GM12878 (cell line): ENCODE results near the gene PAX4. TPM values are rescaled to one million over a fixed set of nuclear protein-coding genes. Genes with fewer than 3 reads are reported as not detected.

Experiments
- CHD4 ChIP-seq: fragments of 200-600 bp; sonication (generic); IDR thresholded peaks from 2 replicates; pipeline ENCODE4 v1.6.1; 2016; ENCODE audit warnings: mild to moderate bottlenecking
- PAX5 ChIP-seq: IDR thresholded peaks from 2 replicates; pipeline ENCODE4 v1.6.1; 2011; ENCODE audit warnings: low read depth, low read length, borderline replicate concordance
- PML ChIP-seq: IDR thresholded peaks from 2 replicates; pipeline ENCODE4 v1.6.1; 2012; ENCODE audit warnings: low read length, inconsistent platforms
- polyA plus RNA-seq, 11 experiments: library from polyadenylated mRNA; depleted of rRNA in 4 of 11; unstranded in 6 of 11; stranded (reverse) in 5 of 11; fragments of >200 nt; fragmentation: Nextera tagmentation in 4 of 11; fragmentation: Illumina TruSeq in 1 of 11; extraction: Ambion mirVana in 4 of 11; extraction: Trizol in 1 of 11; gene quantifications; 1 replicate in 1 of 11; 2 replicates in 10 of 11; pipeline versions ENCODE4 v1.2.1 to v1.2.3, GENCODE V29; 2011 to 2016; ENCODE audit warnings: inconsistent platforms in 2 of 11, missing spikeins in 2 of 11, low read depth in 1 of 11
- total RNA-seq, 4 experiments: library from RNA; depleted of rRNA in 3 of 4; stranded (reverse); fragments of >200 nt in 3 of 4; fragmentation: Illumina TruSeq in 1 of 4; extraction: Trizol in 1 of 4; gene quantifications; 2 replicates each; pipeline versions ENCODE4 v1.2.1 to v1.2.3, GENCODE V29; 2013 to 2021
- TF ChIP-seq, protein P1 (sequence below): fragments of 450-650 bp; formaldehyde crosslinking; IDR thresholded peaks from 2 replicates; pipeline ENCODE4 v1.5.0; 2022; ENCODE audit warnings: mild to moderate bottlenecking, missing genetic modification characterization
- TF ChIP-seq, protein P2 (sequence below), 3 experiments: IDR thresholded peaks in 2 of 3; conservative IDR thresholded peaks in 1 of 3; 2 replicates each; pipeline ENCODE4 v1.5.1; 2011; ENCODE audit warnings: low read depth in 3 of 3, low read length in 3 of 3, mild to moderate bottlenecking in 3 of 3, control low read depth in 2 of 3, moderate library complexity in 2 of 3, inconsistent platforms in 1 of 3, mixed read lengths in 1 of 3; ENCODE audit not compliant: control insufficient read depth in 2 of 3, insufficient read depth in 1 of 3; ENCODE audit errors: extremely low read depth in 1 of 3
- TF ChIP-seq, protein P3 (sequence below): fragments of 150-350 bp; IDR thresholded peaks from 2 replicates; pipeline ENCODE4 v1.6.1; 2016; ENCODE audit warnings: low read depth, low read length
- TF ChIP-seq, protein P4 (sequence below): fragments of 450-650 bp; formaldehyde crosslinking; IDR thresholded peaks from 2 replicates; pipeline ENCODE4 v1.4.0; 2020; ENCODE audit warnings: mild to moderate bottlenecking, moderate library complexity

Gene PAX4
- total and polyA plus RNA-seq, 10 of the 15 experiments (the other 5 are each of a cell fraction or from before 2014, with no cell fraction given): 0.27 TPM; not detected in 9

DNA sequence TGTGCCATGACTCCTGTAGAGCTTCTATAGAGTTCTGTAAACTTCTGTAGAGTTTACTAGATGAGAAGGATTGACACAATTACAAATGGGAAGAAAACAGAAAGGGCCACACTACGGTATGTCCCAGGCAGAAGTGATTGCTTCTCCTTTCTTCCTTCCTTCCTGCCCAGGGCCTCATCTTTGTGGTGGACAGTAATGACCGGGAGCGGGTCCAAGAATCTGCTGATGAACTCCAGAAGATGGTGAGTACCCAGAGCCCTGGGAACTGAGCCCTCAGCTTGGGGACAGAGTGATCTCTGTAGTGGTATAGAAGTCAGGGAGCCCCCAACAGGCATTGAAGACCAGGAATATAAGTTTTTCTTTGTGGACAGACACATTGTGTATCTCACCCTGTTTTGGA, 28.0 kb downstream of the PAX4 start (continued):
- TF ChIP-seq, protein P1, sequence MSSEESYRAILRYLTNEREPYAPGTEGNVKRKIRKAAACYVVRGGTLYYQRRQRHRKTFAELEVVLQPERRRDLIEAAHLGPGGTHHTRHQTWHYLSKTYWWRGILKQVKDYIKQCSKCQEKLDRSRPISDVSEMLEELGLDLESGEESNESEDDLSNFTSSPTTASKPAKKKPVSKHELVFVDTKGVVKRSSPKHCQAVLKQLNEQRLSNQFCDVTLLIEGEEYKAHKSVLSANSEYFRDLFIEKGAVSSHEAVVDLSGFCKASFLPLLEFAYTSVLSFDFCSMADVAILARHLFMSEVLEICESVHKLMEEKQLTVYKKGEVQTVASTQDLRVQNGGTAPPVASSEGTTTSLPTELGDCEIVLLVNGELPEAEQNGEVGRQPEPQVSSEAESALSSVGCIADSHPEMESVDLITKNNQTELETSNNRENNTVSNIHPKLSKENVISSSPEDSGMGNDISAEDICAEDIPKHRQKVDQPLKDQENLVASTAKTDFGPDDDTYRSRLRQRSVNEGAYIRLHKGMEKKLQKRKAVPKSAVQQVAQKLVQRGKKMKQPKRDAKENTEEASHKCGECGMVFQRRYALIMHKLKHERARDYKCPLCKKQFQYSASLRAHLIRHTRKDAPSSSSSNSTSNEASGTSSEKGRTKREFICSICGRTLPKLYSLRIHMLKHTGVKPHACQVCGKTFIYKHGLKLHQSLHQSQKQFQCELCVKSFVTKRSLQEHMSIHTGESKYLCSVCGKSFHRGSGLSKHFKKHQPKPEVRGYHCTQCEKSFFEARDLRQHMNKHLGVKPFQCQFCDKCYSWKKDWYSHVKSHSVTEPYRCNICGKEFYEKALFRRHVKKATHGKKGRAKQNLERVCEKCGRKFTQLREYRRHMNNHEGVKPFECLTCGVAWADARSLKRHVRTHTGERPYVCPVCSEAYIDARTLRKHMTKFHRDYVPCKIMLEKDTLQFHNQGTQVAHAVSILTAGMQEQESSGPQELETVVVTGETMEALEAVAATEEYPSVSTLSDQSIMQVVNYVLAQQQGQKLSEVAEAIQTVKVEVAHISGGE (CRISPR knock-in tag): no peak
- TF ChIP-seq, protein P2, sequence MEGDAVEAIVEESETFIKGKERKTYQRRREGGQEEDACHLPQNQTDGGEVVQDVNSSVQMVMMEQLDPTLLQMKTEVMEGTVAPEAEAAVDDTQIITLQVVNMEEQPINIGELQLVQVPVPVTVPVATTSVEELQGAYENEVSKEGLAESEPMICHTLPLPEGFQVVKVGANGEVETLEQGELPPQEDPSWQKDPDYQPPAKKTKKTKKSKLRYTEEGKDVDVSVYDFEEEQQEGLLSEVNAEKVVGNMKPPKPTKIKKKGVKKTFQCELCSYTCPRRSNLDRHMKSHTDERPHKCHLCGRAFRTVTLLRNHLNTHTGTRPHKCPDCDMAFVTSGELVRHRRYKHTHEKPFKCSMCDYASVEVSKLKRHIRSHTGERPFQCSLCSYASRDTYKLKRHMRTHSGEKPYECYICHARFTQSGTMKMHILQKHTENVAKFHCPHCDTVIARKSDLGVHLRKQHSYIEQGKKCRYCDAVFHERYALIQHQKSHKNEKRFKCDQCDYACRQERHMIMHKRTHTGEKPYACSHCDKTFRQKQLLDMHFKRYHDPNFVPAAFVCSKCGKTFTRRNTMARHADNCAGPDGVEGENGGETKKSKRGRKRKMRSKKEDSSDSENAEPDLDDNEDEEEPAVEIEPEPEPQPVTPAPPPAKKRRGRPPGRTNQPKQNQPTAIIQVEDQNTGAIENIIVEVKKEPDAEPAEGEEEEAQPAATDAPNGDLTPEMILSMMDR (IDR thresholded peaks at IDR 0.05 in 2 of 3, conservative IDR thresholded peaks at IDR 0.05 in 1 of 3; ENCODE audit: control insufficient read depth in 2 of 3, extremely low read depth in 1 of 3, insufficient read depth in 1 of 3, low read depth in 3 of 3, low read length in 3 of 3): no peak
- TF ChIP-seq CHD4: no peak
- TF ChIP-seq PAX5: no peak
- TF ChIP-seq, protein P3, sequence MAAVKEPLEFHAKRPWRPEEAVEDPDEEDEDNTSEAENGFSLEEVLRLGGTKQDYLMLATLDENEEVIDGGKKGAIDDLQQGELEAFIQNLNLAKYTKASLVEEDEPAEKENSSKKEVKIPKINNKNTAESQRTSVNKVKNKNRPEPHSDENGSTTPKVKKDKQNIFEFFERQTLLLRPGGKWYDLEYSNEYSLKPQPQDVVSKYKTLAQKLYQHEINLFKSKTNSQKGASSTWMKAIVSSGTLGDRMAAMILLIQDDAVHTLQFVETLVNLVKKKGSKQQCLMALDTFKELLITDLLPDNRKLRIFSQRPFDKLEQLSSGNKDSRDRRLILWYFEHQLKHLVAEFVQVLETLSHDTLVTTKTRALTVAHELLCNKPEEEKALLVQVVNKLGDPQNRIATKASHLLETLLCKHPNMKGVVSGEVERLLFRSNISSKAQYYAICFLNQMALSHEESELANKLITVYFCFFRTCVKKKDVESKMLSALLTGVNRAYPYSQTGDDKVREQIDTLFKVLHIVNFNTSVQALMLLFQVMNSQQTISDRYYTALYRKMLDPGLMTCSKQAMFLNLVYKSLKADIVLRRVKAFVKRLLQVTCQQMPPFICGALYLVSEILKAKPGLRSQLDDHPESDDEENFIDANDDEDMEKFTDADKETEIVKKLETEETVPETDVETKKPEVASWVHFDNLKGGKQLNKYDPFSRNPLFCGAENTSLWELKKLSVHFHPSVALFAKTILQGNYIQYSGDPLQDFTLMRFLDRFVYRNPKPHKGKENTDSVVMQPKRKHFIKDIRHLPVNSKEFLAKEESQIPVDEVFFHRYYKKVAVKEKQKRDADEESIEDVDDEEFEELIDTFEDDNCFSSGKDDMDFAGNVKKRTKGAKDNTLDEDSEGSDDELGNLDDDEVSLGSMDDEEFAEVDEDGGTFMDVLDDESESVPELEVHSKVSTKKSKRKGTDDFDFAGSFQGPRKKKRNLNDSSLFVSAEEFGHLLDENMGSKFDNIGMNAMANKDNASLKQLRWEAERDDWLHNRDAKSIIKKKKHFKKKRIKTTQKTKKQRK: no peak
- no peak for TF ChIP-seq PML
- TF ChIP-seq, protein P4, sequence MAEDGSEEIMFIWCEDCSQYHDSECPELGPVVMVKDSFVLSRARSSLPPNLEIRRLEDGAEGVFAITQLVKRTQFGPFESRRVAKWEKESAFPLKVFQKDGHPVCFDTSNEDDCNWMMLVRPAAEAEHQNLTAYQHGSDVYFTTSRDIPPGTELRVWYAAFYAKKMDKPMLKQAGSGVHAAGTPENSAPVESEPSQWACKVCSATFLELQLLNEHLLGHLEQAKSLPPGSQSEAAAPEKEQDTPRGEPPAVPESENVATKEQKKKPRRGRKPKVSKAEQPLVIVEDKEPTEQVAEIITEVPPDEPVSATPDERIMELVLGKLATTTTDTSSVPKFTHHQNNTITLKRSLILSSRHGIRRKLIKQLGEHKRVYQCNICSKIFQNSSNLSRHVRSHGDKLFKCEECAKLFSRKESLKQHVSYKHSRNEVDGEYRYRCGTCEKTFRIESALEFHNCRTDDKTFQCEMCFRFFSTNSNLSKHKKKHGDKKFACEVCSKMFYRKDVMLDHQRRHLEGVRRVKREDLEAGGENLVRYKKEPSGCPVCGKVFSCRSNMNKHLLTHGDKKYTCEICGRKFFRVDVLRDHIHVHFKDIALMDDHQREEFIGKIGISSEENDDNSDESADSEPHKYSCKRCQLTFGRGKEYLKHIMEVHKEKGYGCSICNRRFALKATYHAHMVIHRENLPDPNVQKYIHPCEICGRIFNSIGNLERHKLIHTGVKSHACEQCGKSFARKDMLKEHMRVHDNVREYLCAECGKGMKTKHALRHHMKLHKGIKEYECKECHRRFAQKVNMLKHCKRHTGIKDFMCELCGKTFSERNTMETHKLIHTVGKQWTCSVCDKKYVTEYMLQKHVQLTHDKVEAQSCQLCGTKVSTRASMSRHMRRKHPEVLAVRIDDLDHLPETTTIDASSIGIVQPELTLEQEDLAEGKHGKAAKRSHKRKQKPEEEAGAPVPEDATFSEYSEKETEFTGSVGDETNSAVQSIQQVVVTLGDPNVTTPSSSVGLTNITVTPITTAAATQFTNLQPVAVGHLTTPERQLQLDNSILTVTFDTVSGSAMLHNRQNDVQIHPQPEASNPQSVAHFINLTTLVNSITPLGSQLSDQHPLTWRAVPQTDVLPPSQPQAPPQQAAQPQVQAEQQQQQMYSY (CRISPR knock-in tag): no peak
